HG03432 (cell line): ENCODE measurements around the gene CYB561.

Experiments
- ATAC-seq: cut with Tn5 transposase; IDR thresholded peaks from one replicate; pipeline ENCODE4 v1.9.1; 2021; ENCODE audit warnings: mild to moderate bottlenecking, moderate library complexity; ENCODE audit not compliant: unreplicated experiment

Gene CYB561

GRCh38 chr17:63418540-63418939 is 27.6 kb downstream of the CYB561 start:
- no peak for ATAC-seq

GRCh38 chr17:63414222-63414621 is 31.9 kb downstream of the CYB561 start:
- no peak for ATAC-seq

GRCh38 chr17:63413128-63413527 is 33.0 kb downstream of the CYB561 start:
- no peak for ATAC-seq

GRCh38 chr17:63412234-63412633 is 33.9 kb downstream of the CYB561 start:
- no peak for ATAC-seq

GRCh38 chr17:63407741-63408330 is 38.3 kb downstream of the CYB561 start:
- no peak for ATAC-seq

- ATAC-seq, result peak; percentile 87
These were observed 39.3 kb downstream of the CYB561 start for GRCh38 chr17:63406689-63407330.

- ATAC-seq, result no peak
These were observed 40.3 kb downstream of the CYB561 start for GRCh38 chr17:63405741-63406261.

- no peak for ATAC-seq
These were observed 41.1 kb downstream of the CYB561 start for GRCh38 chr17:63405020-63405419.

GRCh38 chr17:63402431-63403212 is 43.5 kb downstream of the CYB561 start:
- no peak for ATAC-seq

- ATAC-seq, result no peak
These were observed 46.2 kb downstream of the CYB561 start for GRCh38 chr17:63399856-63400255.

GRCh38 chr17:63399316-63399715 is 46.8 kb downstream of the CYB561 start:
- ATAC-seq, result no peak

GRCh38 chr17:63398680-63399079 is 47.4 kb downstream of the CYB561 start:
- no peak for ATAC-seq

GRCh38 chr17:63395075-63395805 is 50.9 kb downstream of the CYB561 start:
- ATAC-seq, result no peak

GRCh38 chr17:63390090-63390489 is 56.0 kb downstream of the CYB561 start:
- ATAC-seq, result no peak

- no peak for ATAC-seq
These were observed 58.3 kb downstream of the CYB561 start for GRCh38 chr17:63387656-63388340.

GRCh38 chr17:63382826-63383225 is 63.3 kb downstream of the CYB561 start:
- no peak for ATAC-seq
